Measurements from ENCODE around the gene NFASC. TPM values are rescaled to one million over a fixed set of nuclear protein-coding genes. Genes with fewer than 3 reads are reported as not detected.

Gene NFASC
- total and polyA plus RNA-seq, 2 experiments from 2014 or later, result 3.9 to 11.7 TPM

- no peak for TF ChIP-seq ZNF462 (CRISPR knock-in tag; IDR thresholded peaks at IDR 0.05)
These were observed 147.1 kb downstream of the NFASC start (continued) for GRCh38 chr1:205017766-205018165.

GRCh38 chr1:205018381-205018780, 147.7 kb downstream of the NFASC start:
- Histone ChIP-seq H3K27ac (ENCODE audit: low read depth) (no peak overlapping the region), H2AFZ (no peak overlapping the region), H3K4me1 (ENCODE audit: insufficient read depth) (no peaks in the 10 kb centered on the region), H3K4me2 (no peak overlapping the region), H3K36me3 (ENCODE audit: insufficient read depth) (no peaks in the 10 kb centered on the region), H4K20me1 (replicated peaks; ENCODE audit: insufficient read depth) (no peaks in the 10 kb centered on the region), H3K9me2 (ENCODE audit: insufficient read depth) (no peaks in the 10 kb centered on the region), H3K79me2 (replicated peaks; ENCODE audit: insufficient read depth) (no peaks in the 10 kb centered on the region), H3K4me3 (no peak overlapping the region), H3F3A (replicated peaks; ENCODE audit: low read depth) (no peaks in the 10 kb centered on the region; the same call in 1 of the 2 replicates), H3K27me3 (ENCODE audit: insufficient read depth) (no peaks in the 10 kb centered on the region)
- no peaks in the 10 kb centered on the region for H3K9me3 Mint-ChIP-seq
- ATAC-seq, result no peak
- DNase-seq (ENCODE audit: low spot score), result no peak
- H3K4me1 Mint-ChIP-seq, result peaks cover 15% of the 10 kb centered on the region
- peaks cover 2% of the 10 kb centered on the region for H3K27me3 Mint-ChIP-seq (ENCODE audit: insufficient read depth, low read depth, poor library complexity)
- H3K36me3 Mint-ChIP-seq (ENCODE audit: low read depth), result no peaks in the 10 kb centered on the region
- no peak overlapping the region for H3K27ac Mint-ChIP-seq
- H3K4me3 Mint-ChIP-seq, result no peak overlapping the region
- TF ChIP-seq JUNB (IDR thresholded peaks at IDR 0.05; ENCODE audit: unreplicated experiment), result no peak
- no peak for TF ChIP-seq POLR2AphosphoS5 (IDR thresholded peaks at IDR 0.05; ENCODE audit: low read depth)
- TF ChIP-seq STAT1 (IDR thresholded peaks at IDR 0.05; ENCODE audit: unreplicated experiment), result no peak
- no peak for TF ChIP-seq ETS1 (IDR thresholded peaks at IDR 0.05)
- no peak for TF ChIP-seq ZNF331 (CRISPR knock-in tag; IDR thresholded peaks at IDR 0.05; ENCODE audit: low read depth)
- TF ChIP-seq CREB1 (CRISPR knock-in tag; IDR thresholded peaks at IDR 0.05; ENCODE audit: low read depth), result no peak
- TF ChIP-seq CTCF (conservative IDR thresholded peaks at IDR 0.05; ENCODE audit: low read depth in 2 of 2), result no peak
- no peak for TF ChIP-seq REST (IDR thresholded peaks at IDR 0.05; ENCODE audit: unreplicated experiment)
